GM18511 (cell line): Measurements from ENCODE around the gene CLNK.

ENCODE experiments used
- ATAC-seq: cut with Tn5 transposase; IDR thresholded peaks from one replicate; pipeline ENCODE4 v1.9.1; 2021; ENCODE audit warnings: mild to moderate bottlenecking, moderate library complexity; ENCODE audit not compliant: unreplicated experiment

CLNK gene

GRCh38 chr4:10666616-10667015 lies 18.0 kb downstream of the CLNK start:
- no peak for ATAC-seq

GRCh38 chr4:10664408-10664807 lies 20.2 kb downstream of the CLNK start:
- no peak for ATAC-seq

- no peak for ATAC-seq
Measured at GRCh38 chr4:10662937-10663336, 21.6 kb downstream of the CLNK start.

- no peak for ATAC-seq
Measured at GRCh38 chr4:10661047-10661446, 23.5 kb downstream of the CLNK start.

GRCh38 chr4:10659251-10659650 lies 25.3 kb downstream of the CLNK start:
- ATAC-seq = no peak

- no peak for ATAC-seq
Measured at GRCh38 chr4:10656988-10657387, 27.6 kb downstream of the CLNK start.

GRCh38 chr4:10656420-10656819 lies 28.1 kb downstream of the CLNK start:
- no peak for ATAC-seq

GRCh38 chr4:10655968-10656367 lies 28.6 kb downstream of the CLNK start:
- no peak for ATAC-seq

GRCh38 chr4:10648479-10648878 lies 36.1 kb downstream of the CLNK start:
- ATAC-seq = no peak

- no peak for ATAC-seq
Measured at GRCh38 chr4:10647846-10648245, 36.7 kb downstream of the CLNK start.

GRCh38 chr4:10643600-10644425 lies 40.8 kb downstream of the CLNK start:
- no peak for ATAC-seq

- peak; percentile 65 for ATAC-seq
Measured at GRCh38 chr4:10640561-10641201, 43.9 kb downstream of the CLNK start.

- no peak for ATAC-seq
Measured at GRCh38 chr4:10639664-10640063, 44.9 kb downstream of the CLNK start.

GRCh38 chr4:10639100-10639499 lies 45.5 kb downstream of the CLNK start:
- ATAC-seq = no peak

GRCh38 chr4:10635091-10635490 lies 49.5 kb downstream of the CLNK start:
- no peak for ATAC-seq

- no peak for ATAC-seq
Measured at GRCh38 chr4:10629394-10629793, 55.2 kb downstream of the CLNK start.

GRCh38 chr4:10625131-10625530 lies 59.4 kb downstream of the CLNK start:
- no peak for ATAC-seq

- ATAC-seq = no peak
Measured at GRCh38 chr4:10623862-10624261, 60.7 kb downstream of the CLNK start.

- ATAC-seq = no peak
Measured at GRCh38 chr4:10623241-10623640, 61.3 kb downstream of the CLNK start.

- ATAC-seq = peak; percentile 71
Measured at GRCh38 chr4:10622728-10623127, 61.8 kb downstream of the CLNK start.

GRCh38 chr4:10620935-10621488 lies 63.6 kb downstream of the CLNK start:
- ATAC-seq = no peak

- no peak for ATAC-seq
Measured at GRCh38 chr4:10619855-10620254, 64.7 kb downstream of the CLNK start.
